Measurements from ENCODE around the gene BCL3. TPM values are rescaled to one million over a fixed set of nuclear protein-coding genes. Genes with fewer than 3 reads are reported as not detected.

Gene BCL3
- polyA plus RNA-seq, 1 donor (not counting 4 experiments of a cell fraction or from before 2014, with no cell fraction given) = 1.1 TPM

DNA sequence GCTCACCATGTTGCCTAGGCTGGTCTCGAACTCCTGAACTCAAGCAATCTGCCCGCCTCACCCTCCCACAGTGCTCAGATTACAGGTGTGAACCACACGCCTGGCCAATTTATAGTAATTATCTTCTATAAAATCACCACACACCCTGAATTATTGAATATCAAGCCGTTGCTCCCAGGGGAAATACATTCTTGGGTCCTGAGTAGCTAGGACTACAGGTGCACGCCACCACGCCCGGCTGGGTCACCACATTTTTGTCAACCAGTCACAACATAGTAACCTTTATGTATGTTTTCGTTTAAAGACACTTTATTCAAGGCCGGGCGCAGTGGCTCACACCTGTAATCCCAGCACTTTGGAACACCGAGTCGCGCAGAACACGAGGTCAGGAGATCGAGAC is 37.5 kb downstream of the BCL3 start:
- dilution Hi-C loops (cut with MboI; ENCODE audit: extremely low pct_ligation_motif_present, low sequenced_read_pairs) = no loop called here
- Histone ChIP-seq H3K9ac (ENCODE audit: control insufficient read depth, extremely low read depth, insufficient read depth, low read length) (no peak overlapping the region), H3K36me3 (ENCODE audit: control insufficient read depth in 2 of 2, extremely low read depth in 1 of 2, insufficient read depth in 2 of 2, low read length in 2 of 2) (peaks cover 26 to 45% of the 10 kb centered on the region in 2 experiments), H3K27ac (ENCODE audit: control insufficient read depth, insufficient read depth, low read length) (no peak overlapping the region), H3K9me1 (ENCODE audit: control insufficient read depth, extremely low read depth, insufficient read depth, low read length) (no peaks in the 10 kb centered on the region), H3K4me1 (ENCODE audit: control insufficient read depth, extremely low read depth, insufficient read depth, low read length) (peaks cover 3% of the 10 kb centered on the region), H4K20me1 (ENCODE audit: control insufficient read depth, extremely low read depth, insufficient read depth, low read length) (peaks cover 5% of the 10 kb centered on the region), H3K27me3 (ENCODE audit: control insufficient read depth, extremely low read depth, insufficient read depth, low read length) (no peaks in the 10 kb centered on the region), H3K79me2 (ENCODE audit: control insufficient read depth, insufficient read depth, low read length) (peaks cover 14% of the 10 kb centered on the region), H3K4me3 (ENCODE audit: control insufficient read depth in 2 of 3, extremely low read depth in 1 of 3, insufficient read depth in 2 of 3, low read depth in 1 of 3, low read length in 3 of 3) (no peak overlapping the region), H3K4me2 (ENCODE audit: control insufficient read depth, extremely low read depth, insufficient read depth, low read depth, low read length) (no peak overlapping the region), H2AFZ (ENCODE audit: control insufficient read depth, low read length) (no peak overlapping the region), H3K9me3 (ENCODE audit: control insufficient read depth, low read depth, low read length) (no peaks in the 10 kb centered on the region)
- no peak for FAIRE-seq
- DNase-seq (ENCODE audit: low read depth, low spot score) = no peak
- TF ChIP-seq, protein P1, sequence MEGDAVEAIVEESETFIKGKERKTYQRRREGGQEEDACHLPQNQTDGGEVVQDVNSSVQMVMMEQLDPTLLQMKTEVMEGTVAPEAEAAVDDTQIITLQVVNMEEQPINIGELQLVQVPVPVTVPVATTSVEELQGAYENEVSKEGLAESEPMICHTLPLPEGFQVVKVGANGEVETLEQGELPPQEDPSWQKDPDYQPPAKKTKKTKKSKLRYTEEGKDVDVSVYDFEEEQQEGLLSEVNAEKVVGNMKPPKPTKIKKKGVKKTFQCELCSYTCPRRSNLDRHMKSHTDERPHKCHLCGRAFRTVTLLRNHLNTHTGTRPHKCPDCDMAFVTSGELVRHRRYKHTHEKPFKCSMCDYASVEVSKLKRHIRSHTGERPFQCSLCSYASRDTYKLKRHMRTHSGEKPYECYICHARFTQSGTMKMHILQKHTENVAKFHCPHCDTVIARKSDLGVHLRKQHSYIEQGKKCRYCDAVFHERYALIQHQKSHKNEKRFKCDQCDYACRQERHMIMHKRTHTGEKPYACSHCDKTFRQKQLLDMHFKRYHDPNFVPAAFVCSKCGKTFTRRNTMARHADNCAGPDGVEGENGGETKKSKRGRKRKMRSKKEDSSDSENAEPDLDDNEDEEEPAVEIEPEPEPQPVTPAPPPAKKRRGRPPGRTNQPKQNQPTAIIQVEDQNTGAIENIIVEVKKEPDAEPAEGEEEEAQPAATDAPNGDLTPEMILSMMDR (optimal IDR thresholded peaks at IDR 0.05 in 1 of 3, IDR thresholded peaks at IDR 0.05 in 1 of 3, conservative IDR thresholded peaks at IDR 0.05 in 1 of 3; ENCODE audit: extremely low read depth in 1 of 3, insufficient read depth in 2 of 3, low read length in 3 of 3) = no peak
- TF ChIP-seq EZH2 (IDR thresholded peaks at IDR 0.05; ENCODE audit: low read length) = no peak

DNA sequence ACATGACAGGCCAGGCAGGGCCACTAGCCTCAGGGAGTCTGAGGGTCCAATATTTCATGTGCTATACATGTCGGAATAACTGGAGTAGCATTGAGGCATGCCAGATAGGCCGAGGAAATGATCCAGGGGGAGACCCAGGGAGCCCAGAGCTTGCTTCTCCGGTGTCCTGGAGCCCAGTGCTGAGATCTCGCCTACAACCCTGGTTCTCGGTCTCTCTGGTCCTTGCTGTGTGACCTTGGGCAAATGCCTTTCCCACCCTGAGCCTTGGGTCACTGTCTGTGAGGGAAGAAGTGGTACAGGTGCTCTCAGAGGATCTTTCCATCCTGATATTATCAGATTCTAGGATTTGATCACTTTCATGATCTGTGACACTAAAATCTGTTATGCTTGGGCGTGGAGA is 40.5 kb downstream of the BCL3 start:
- FAIRE-seq (no peak), DNase-seq (ENCODE audit: low read depth, low spot score) (no peak)
- no peak overlapping the region for H3K4me3 ChIP-seq (ENCODE audit: control insufficient read depth in 2 of 3, extremely low read depth in 1 of 3, insufficient read depth in 2 of 3, low read depth in 1 of 3, low read length in 3 of 3)
- no peaks in the 10 kb centered on the region for H3K4me1 ChIP-seq (ENCODE audit: control insufficient read depth, extremely low read depth, insufficient read depth, low read length)
- no peaks in the 10 kb centered on the region for H3K27me3 ChIP-seq (ENCODE audit: control insufficient read depth, extremely low read depth, insufficient read depth, low read length)
- H2AFZ ChIP-seq (ENCODE audit: control insufficient read depth, low read length) = no peak overlapping the region
- no peaks in the 10 kb centered on the region for H3K9me3 ChIP-seq (ENCODE audit: control insufficient read depth, low read depth, low read length)
- H3K4me2 ChIP-seq (ENCODE audit: control insufficient read depth, extremely low read depth, insufficient read depth, low read depth, low read length) = no peak overlapping the region
- dilution Hi-C loops (cut with MboI; ENCODE audit: extremely low pct_ligation_motif_present, low sequenced_read_pairs) = no loop called here
- H3K9ac ChIP-seq (ENCODE audit: control insufficient read depth, extremely low read depth, insufficient read depth, low read length) = no peak overlapping the region
- TF ChIP-seq, protein P1 (optimal IDR thresholded peaks at IDR 0.05 in 1 of 3, IDR thresholded peaks at IDR 0.05 in 1 of 3, conservative IDR thresholded peaks at IDR 0.05 in 1 of 3; ENCODE audit: extremely low read depth in 1 of 3, insufficient read depth in 2 of 3, low read length in 3 of 3) = no peak
- no peak for TF ChIP-seq EZH2 (IDR thresholded peaks at IDR 0.05; ENCODE audit: low read length)
- H3K27ac ChIP-seq (ENCODE audit: control insufficient read depth, insufficient read depth, low read length) = no peak overlapping the region
- peaks cover 3% of the 10 kb centered on the region for H4K20me1 ChIP-seq (ENCODE audit: control insufficient read depth, extremely low read depth, insufficient read depth, low read length)
- no peaks in the 10 kb centered on the region for H3K9me1 ChIP-seq (ENCODE audit: control insufficient read depth, extremely low read depth, insufficient read depth, low read length)
- H3K36me3 ChIP-seq (ENCODE audit: control insufficient read depth in 2 of 2, extremely low read depth in 1 of 2, insufficient read depth in 2 of 2, low read length in 2 of 2) = peaks cover 34 to 41% of the 10 kb centered on the region in 2 experiments
- H3K79me2 ChIP-seq (ENCODE audit: control insufficient read depth, insufficient read depth, low read length) = peaks cover 6% of the 10 kb centered on the region
